GM12801 (cell line): ENCODE results near the gene SLC4A7.

Source experiments
- TF ChIP-seq, protein P1 (sequence below): IDR thresholded peaks from one replicate; pipeline ENCODE4 v1.5.1; 2011; ENCODE audit warnings: control low read depth; ENCODE audit not compliant: insufficient read length; ENCODE audit errors: extremely low read depth

The SLC4A7 gene

GRCh38 chr3:27485866-27486265 lies 1.7 kb upstream of the SLC4A7 start:
- TF ChIP-seq, protein P1, sequence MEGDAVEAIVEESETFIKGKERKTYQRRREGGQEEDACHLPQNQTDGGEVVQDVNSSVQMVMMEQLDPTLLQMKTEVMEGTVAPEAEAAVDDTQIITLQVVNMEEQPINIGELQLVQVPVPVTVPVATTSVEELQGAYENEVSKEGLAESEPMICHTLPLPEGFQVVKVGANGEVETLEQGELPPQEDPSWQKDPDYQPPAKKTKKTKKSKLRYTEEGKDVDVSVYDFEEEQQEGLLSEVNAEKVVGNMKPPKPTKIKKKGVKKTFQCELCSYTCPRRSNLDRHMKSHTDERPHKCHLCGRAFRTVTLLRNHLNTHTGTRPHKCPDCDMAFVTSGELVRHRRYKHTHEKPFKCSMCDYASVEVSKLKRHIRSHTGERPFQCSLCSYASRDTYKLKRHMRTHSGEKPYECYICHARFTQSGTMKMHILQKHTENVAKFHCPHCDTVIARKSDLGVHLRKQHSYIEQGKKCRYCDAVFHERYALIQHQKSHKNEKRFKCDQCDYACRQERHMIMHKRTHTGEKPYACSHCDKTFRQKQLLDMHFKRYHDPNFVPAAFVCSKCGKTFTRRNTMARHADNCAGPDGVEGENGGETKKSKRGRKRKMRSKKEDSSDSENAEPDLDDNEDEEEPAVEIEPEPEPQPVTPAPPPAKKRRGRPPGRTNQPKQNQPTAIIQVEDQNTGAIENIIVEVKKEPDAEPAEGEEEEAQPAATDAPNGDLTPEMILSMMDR: no peak

DNA sequence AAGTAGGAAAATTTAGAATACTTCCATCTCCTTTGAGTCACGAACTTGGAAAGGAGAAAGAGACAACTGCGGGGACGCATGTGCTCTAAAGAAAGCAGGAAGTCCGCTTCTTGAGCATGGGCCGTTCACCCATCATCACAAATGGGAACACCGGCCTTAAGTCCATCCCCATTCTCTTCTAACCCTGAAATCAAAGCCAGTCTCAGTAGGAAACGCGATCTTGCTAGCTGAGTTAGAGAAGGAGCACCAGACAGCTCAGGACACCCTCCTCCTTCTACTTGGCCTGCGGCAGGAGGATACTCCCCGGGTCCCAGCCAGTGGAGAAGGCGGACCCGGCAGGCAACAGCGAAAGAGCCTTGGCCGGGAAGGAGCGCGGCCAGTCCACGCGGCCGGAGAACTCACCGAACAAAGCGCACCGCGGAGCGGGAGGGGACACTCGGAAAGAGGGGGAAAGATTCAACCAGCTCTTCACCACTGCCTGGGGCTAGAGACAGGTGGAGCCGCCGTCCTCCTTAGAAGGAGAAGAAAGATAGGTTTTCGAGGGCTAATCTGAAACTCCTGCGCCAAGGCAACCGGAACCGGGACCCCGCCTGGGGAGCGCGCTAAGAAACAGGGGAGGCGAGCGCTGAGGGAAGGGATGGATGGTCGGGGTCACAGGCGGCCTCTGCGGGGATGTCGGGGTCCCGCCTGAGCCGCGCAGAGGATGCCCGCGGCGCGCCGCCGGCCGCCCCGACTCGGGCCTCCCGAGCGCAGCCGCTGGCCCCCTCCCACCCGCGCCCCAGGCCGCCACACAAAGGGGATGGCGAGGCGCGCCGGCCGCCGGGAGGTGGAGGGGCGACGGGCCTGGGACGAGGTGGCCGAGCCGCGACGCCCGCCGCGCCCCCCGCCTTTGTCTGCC lies 818 bp downstream of the SLC4A7 start:
- TF ChIP-seq, protein P1: no peak

DNA sequence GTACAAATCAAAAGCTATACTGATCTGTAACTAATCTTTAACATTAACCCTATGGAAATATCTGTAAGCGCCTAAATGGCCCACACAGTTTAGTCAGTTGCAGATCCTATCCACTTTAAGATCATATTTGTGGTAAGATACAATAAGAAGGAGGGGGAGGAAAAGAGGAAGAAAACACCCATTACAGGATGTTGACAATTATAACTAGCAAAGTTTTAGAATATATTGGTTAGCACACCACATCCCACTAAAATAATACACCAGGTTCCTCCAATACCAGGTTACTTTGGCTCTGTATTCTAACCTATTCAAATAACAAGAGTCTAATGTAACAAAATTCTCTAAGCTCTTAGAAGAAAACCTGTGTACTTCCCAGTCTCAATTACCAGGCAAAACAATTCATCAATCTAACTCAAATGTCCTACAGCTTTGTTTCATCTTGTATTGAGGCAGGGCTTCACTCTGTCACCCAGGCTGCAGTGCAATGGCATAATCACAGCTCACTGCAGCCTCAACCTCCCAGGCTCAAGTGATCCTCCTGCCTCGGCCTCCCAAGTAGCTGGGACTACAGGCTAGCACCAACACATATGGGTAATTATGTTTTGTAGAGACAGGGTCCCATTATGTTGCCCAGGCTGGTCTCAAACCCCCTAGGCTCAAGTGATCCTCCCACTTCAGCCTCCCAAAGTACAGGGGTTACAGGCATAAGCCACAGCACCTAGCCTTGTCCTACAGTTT lies 4.2 kb downstream of the SLC4A7 start:
- TF ChIP-seq, protein P1: no peak

DNA sequence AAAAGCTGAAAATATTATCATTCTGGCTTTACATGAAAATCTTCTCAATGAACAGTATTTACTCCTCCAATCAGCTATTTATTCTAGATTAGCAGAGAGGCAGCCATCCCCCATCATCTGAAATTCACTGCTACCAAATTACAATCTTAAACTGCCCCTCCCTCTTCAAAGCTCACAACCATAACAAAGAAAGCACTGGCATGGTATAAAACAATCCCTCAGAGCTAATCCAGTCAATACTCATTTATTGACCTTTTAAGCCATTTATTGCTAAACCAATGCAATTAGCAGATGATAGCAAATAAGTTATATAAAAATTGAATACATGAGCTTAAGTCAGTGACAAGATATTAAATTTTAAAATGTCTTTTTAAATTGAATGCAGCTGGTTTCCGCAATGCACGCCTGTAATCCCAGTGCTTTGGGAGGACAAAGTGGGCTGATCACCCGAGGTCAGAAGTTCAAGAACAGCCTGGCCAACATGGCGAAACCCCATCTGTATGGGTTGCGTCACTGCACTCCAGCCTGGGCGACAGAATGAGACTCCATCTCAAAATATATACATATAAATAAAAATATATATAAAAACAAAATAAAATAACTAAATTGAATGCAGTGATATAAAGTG lies 12.1 kb downstream of the SLC4A7 start:
- TF ChIP-seq, protein P1: no peak

- TF ChIP-seq, protein P1: no peak
Observed at GRCh38 chr3:27468283-27468886, 15.8 kb downstream of the SLC4A7 start.

GRCh38 chr3:27467545-27467944 lies 16.6 kb downstream of the SLC4A7 start:
- TF ChIP-seq, protein P1: no peak

GRCh38 chr3:27464646-27465045 lies 19.5 kb downstream of the SLC4A7 start:
- TF ChIP-seq, protein P1: no peak
